Tibial nerve (tissue), 4 donors: ENCODE measurements around the gene CLPX. TPM values are rescaled to one million over a fixed set of nuclear protein-coding genes. Genes with fewer than 3 reads are reported as not detected.

Experiments
- DNase-seq, 2 donors: peaks; one replicate each; pipeline ENCODE4 v3.0.0-alpha.2; 2019; ENCODE audit warnings: low spot score in 2 of 2
- H3K27ac ChIP-seq, 4 donors: fragments of 200-600 bp; sonication (generic) in 3 of 4; one replicate each; pipeline ENCODE4 v1.5.1; 2017 to 2019; ENCODE audit warnings: mild to moderate bottlenecking in 1 of 4
- H3K27me3 ChIP-seq, 2 donors: fragments of 200-600 bp; sonication (generic) in 1 of 2; one replicate each; pipeline versions ENCODE4 v1.5.1 to v1.6.0; 2017 to 2019
- H3K36me3 ChIP-seq, 3 donors: fragments of 200-600 bp; sonication (generic); one replicate each; pipeline ENCODE4 v1.5.1; 2018 to 2019
- H3K4me1 ChIP-seq, 4 donors: fragments of 200-600 bp; sonication (generic) in 3 of 4; one replicate each; pipeline ENCODE4 v1.5.1; 2017 to 2019
- H3K4me3 ChIP-seq, 4 donors: fragments of 200-600 bp; sonication (generic) in 3 of 4; one replicate each; pipeline ENCODE4 v1.5.1; 2017 to 2019; ENCODE audit warnings: mild to moderate bottlenecking in 1 of 4, moderate library complexity in 1 of 4
- H3K9me3 ChIP-seq, 4 donors: fragments of 200-600 bp; sonication (generic) in 3 of 4; one replicate each; pipeline ENCODE4 v1.5.1; 2017 to 2019
- CTCF ChIP-seq, 5 experiments: fragments of 200-600 bp in 3 of 5; fragments of 450-650 bp in 2 of 5; sonication (generic) in 3 of 5; IDR thresholded peaks; one replicate each; pipeline ENCODE4 v1.5.1; 2016 to 2019; ENCODE audit warnings: antibody characterized with exemption in 5 of 5, mild to moderate bottlenecking in 3 of 5, moderate library complexity in 2 of 5
- EP300 ChIP-seq, 2 donors: sonication (generic); formaldehyde crosslinking; IDR thresholded peaks; one replicate each; pipeline ENCODE4 v1.6.1; 2017; ENCODE audit warnings: antibody characterized with exemption in 2 of 2, mild to moderate bottlenecking in 1 of 2
- POLR2A ChIP-seq, 2 donors: fragments of 450-650 bp; IDR thresholded peaks; one replicate each; pipeline ENCODE4 v1.6.1; 2017; ENCODE audit warnings: antibody characterized with exemption in 2 of 2, mild to moderate bottlenecking in 2 of 2, moderate library complexity in 2 of 2
- WGBS, 2 donors: methylation state at CpG; one replicate each; pipeline ENCODE4 v1.1.5; 2018; 5-methylcytosine and 5-hydroxymethylcytosine counted together
- total RNA-seq, 4 donors: library from RNA; depleted of rRNA; stranded (reverse); fragments of >200 nt; gene quantifications; one replicate each; pipeline ENCODE4 v1.1.0, GENCODE V29; 2016

CLPX gene
- total RNA-seq, 4 donors from 2014 or later, result 29.5 to 96.7 (median 69.7) TPM

DNA sequence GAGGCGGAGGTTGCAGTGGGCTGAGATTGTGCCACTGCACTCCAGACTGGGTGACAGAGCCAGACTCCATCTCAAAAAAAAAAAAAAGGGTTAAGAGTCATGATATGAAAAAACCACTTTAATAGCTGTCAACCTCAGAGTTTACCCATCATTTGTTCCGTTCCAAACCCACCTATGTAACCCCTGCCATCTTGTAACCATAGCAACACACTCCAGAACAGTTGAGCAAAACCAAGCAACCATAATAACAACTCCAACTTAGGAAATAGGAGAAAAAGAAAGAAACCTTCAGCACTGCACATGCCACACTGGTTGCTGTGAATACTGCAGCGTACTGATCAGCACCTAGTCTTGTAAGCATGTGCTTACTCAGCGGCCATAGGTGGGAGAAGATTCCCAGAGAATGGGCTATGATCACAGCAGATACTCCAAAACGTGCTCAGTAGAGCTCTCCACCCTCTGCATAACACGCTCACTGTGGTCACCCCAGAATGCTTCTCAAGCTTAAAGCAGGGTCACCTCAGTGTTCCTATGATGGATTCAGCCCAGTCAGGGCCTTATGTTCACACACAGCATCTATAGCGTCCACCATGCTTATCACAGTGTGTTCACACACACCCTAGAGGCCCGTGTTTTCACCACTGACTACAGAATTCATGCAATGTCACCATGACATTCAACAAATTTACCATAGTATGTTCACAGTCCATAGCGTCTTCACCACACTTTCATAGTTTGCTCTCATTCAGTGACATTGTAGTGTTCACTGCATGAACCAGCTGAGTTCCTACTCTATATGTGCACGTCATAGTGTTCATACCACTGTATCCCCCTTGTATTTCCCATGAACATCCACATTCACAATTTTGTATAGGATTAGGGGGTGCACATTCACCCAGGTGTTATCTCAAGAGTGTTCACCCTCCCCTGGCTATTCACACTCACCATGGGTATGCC lies 32.7 kb upstream of the CLPX start:
- DNase-seq, result no peak
- no peak for TF ChIP-seq EP300 (IDR thresholded peaks at IDR 0.05)
- no peak for TF ChIP-seq POLR2A (IDR thresholded peaks at IDR 0.05)
- TF ChIP-seq CTCF (IDR thresholded peaks at IDR 0.05), result no peak
- Histone ChIP-seq H3K27me3 (no peaks in the 10 kb centered on the region), H3K27ac (no peak overlapping the region), H3K36me3 (no peaks in the 10 kb centered on the region), H3K4me3 (no peak overlapping the region), H3K4me1 (peaks cover 0 to 4% (median 0%) of the 10 kb centered on the region in 4 donors), H3K9me3 (no peaks in the 10 kb centered on the region)
- WGBS, 2 donors, result 77 to 85% methylated on average over 10 of the region's 10 CpGs

GRCh38 chr15:65215496-65215895 lies 30.4 kb upstream of the CLPX start:
- Histone ChIP-seq H3K27me3 (no peaks in the 10 kb centered on the region), H3K4me1 (peaks cover 0 to 27% (median 9%) of the 10 kb centered on the region in 4 donors), H3K27ac (no peak overlapping the region), H3K36me3 (no peaks in the 10 kb centered on the region), H3K9me3 (no peaks in the 10 kb centered on the region), H3K4me3 (no peak overlapping the region)
- DNase-seq, result no peak
- TF ChIP-seq EP300 (IDR thresholded peaks at IDR 0.05) (no peak), POLR2A (IDR thresholded peaks at IDR 0.05) (no peak), CTCF (IDR thresholded peaks at IDR 0.05) (no peak)

- Histone ChIP-seq H3K9me3 (no peaks in the 10 kb centered on the region), H3K27ac (no peak overlapping the region), H3K36me3 (no peaks in the 10 kb centered on the region), H3K4me3 (no peak overlapping the region), H3K27me3 (no peaks in the 10 kb centered on the region), H3K4me1 (peaks cover 0 to 41% (median 10%) of the 10 kb centered on the region in 4 donors)
- DNase-seq, result no peak
- whole genome bisulfite sequencing, 2 donors, result 81 to 83% methylated on average over 4 of the region's 4 CpGs
- TF ChIP-seq POLR2A (IDR thresholded peaks at IDR 0.05) (no peak), EP300 (IDR thresholded peaks at IDR 0.05) (no peak), CTCF (IDR thresholded peaks at IDR 0.05) (no peak)
Measured at GRCh38 chr15:65214010-65214409, 28.9 kb upstream of the CLPX start.

DNA sequence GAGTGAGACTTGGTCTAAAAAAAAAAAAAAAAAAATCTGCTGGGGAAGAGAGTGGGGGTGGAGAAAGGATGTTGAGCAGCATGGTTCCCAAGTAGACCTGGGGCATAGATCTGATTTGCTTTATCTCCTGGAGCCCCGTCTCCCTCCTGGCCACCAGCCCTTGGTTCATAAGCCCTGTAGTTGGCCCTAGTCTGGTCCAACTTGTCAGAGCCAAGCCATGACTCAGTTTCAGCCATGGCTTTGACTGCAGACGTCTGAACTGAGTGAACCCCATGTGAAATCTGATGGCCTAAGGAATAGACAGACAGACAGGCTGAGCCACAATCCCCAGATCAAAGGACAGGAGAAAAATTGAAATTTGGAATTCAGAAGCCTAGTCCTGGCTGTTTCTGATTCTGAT lies 28.1 kb upstream of the CLPX start:
- TF ChIP-seq POLR2A (IDR thresholded peaks at IDR 0.05), result no peak
- no peak for TF ChIP-seq CTCF (IDR thresholded peaks at IDR 0.05)
- no peak for TF ChIP-seq EP300 (IDR thresholded peaks at IDR 0.05)
- H3K27ac ChIP-seq, result no peak overlapping the region
- no peaks in the 10 kb centered on the region for H3K27me3 ChIP-seq
- no peak overlapping the region for H3K4me3 ChIP-seq
- 69 to 80% methylated on average over 2 of the region's 2 CpGs for WGBS, 2 donors
- DNase-seq, result no peak
- no peaks in the 10 kb centered on the region for H3K36me3 ChIP-seq
- peaks cover 0 to 45% (median 10%) of the 10 kb centered on the region in 4 donors for H3K4me1 ChIP-seq
- no peaks in the 10 kb centered on the region for H3K9me3 ChIP-seq

DNA sequence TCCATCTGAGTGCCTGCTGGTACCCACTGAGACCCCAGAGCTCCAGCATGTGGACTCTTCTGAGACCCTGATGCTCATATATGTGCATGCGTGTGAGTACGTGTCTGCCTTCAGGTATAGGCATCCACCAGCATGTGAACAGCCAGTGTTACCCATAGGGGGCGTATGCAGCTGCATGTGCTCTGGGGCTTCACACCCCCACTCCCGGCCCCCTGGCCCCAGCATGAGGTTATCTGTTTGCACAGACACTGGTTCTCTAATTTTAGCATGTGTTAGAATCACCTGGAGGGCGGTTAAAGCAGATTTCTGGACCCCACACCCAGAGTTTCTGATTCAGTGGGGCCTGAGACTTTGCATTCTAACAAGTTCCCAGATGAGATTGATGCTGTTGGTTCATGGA lies 27.0 kb upstream of the CLPX start:
- TF ChIP-seq POLR2A (IDR thresholded peaks at IDR 0.05) (no peak), EP300 (IDR thresholded peaks at IDR 0.05) (no peak), CTCF (IDR thresholded peaks at IDR 0.05) (no peak)
- Histone ChIP-seq H3K9me3 (no peaks in the 10 kb centered on the region), H3K4me1 (peaks cover 0 to 51% (median 10%) of the 10 kb centered on the region in 4 donors), H3K4me3 (no peak overlapping the region), H3K36me3 (no peaks in the 10 kb centered on the region), H3K27ac (peak overlapping the region in 2 of 4 donors; percentile 30 to 69), H3K27me3 (no peaks in the 10 kb centered on the region)
- DNase-seq, result no peak
- 74 to 77% methylated on average over 5 of the region's 5 CpGs for WGBS, 2 donors
